Ovary (tissue), 3 donors: ENCODE measurements around the gene KCNH5.

Source experiments
- EP300 ChIP-seq: sonication (generic); formaldehyde crosslinking; IDR thresholded peaks from one replicate; pipeline ENCODE4 v1.6.1; 2017; ENCODE audit warnings: antibody characterized with exemption
- POLR2A ChIP-seq: fragments of 450-650 bp; IDR thresholded peaks from one replicate; pipeline ENCODE4 v1.6.1; 2017; ENCODE audit warnings: antibody characterized with exemption, mild to moderate bottlenecking, moderate library complexity
- TF ChIP-seq, protein P1 (sequence below), 3 donors: fragments of 450-650 bp in 2 of 3; fragments of 200-600 bp in 1 of 3; IDR thresholded peaks; one replicate each; pipeline versions ENCODE4 v1.5.1 to v1.8.0; 2016 to 2022; ENCODE audit warnings: antibody characterized with exemption in 3 of 3, mild to moderate bottlenecking in 1 of 3
- donor health status: DM: no; HTN: no; CAD: no.

DNA sequence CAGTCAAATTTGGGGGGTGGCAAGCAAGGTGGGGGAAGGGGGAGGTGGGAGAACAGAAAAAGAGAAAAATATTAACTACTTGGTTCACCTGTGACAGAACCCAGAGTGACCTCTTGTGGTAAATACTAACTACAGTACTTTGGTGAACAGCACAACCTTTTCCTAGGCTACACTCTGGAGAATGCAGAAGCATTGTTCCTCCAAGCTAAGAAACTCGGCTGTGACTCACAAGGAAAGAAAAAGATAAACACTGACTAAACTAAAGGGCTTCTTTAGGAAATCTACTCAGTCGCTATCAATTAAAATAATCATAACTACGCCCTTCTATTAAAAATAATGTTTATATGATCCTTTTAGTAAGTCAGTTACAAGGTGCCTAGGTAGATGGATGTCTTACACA is 5.4 kb downstream of the KCNH5 start:
- TF ChIP-seq, protein P1, sequence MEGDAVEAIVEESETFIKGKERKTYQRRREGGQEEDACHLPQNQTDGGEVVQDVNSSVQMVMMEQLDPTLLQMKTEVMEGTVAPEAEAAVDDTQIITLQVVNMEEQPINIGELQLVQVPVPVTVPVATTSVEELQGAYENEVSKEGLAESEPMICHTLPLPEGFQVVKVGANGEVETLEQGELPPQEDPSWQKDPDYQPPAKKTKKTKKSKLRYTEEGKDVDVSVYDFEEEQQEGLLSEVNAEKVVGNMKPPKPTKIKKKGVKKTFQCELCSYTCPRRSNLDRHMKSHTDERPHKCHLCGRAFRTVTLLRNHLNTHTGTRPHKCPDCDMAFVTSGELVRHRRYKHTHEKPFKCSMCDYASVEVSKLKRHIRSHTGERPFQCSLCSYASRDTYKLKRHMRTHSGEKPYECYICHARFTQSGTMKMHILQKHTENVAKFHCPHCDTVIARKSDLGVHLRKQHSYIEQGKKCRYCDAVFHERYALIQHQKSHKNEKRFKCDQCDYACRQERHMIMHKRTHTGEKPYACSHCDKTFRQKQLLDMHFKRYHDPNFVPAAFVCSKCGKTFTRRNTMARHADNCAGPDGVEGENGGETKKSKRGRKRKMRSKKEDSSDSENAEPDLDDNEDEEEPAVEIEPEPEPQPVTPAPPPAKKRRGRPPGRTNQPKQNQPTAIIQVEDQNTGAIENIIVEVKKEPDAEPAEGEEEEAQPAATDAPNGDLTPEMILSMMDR (IDR thresholded peaks at IDR 0.05): no peak
- TF ChIP-seq POLR2A: no peak
- no peak for TF ChIP-seq EP300
